Endodermal cell (in vitro differentiated cells): Measurements from ENCODE around the gene GDF9. TPM values are rescaled to one million over a fixed set of nuclear protein-coding genes. Genes with fewer than 3 reads are reported as not detected.
A peak's percentile ranks its signal among the peaks of the same experiment; 100 is the strongest.

ENCODE experiments used
- DNase-seq: peaks from one replicate; pipeline ENCODE4 v3.0.0-alpha.2; 2017
- H3K27ac ChIP-seq: 2 replicates; pipeline ENCODE4 v1.5.1; 2013; ENCODE audit warnings: mild to moderate bottlenecking, low read depth, low read length, moderate library complexity
- H3K27me3 ChIP-seq: 2 replicates; pipeline ENCODE4 v1.6.1; 2013; ENCODE audit warnings: mild to moderate bottlenecking, low read length, moderate library complexity; ENCODE audit not compliant: insufficient read depth, control insufficient read depth, poor library complexity, severe bottlenecking
- H3K36me3 ChIP-seq: 2 replicates; pipeline ENCODE4 v1.7.0; 2013; ENCODE audit warnings: mild to moderate bottlenecking, low read length, moderate library complexity; ENCODE audit not compliant: control insufficient read depth, insufficient read depth
- H3K4me1 ChIP-seq: one replicate; pipeline ENCODE4 v1.7.0; 2013; ENCODE audit warnings: low read length; ENCODE audit not compliant: control insufficient read depth, insufficient read depth
- H3K4me3 ChIP-seq: 2 replicates; pipeline ENCODE4 v1.5.1; 2013; ENCODE audit warnings: mild to moderate bottlenecking, low read length, moderate library complexity
- H3K9ac ChIP-seq: 2 replicates; pipeline ENCODE4 v1.6.1; 2013; ENCODE audit warnings: mild to moderate bottlenecking, low read length, moderate library complexity; ENCODE audit not compliant: poor library complexity, severe bottlenecking; ENCODE audit errors: extremely low read depth
- H3K9me3 ChIP-seq: 2 replicates; pipeline ENCODE4 v1.6.1; 2013; ENCODE audit warnings: mild to moderate bottlenecking, low read length, moderate library complexity; ENCODE audit not compliant: control insufficient read depth
- H3K27ac Mint-ChIP-seq: 2 replicates; pipeline ENCODE4 v1.8.0; 2020; ENCODE audit warnings: mixed read lengths
- H3K27me3 Mint-ChIP-seq: 2 replicates; pipeline ENCODE4 v1.8.0; 2021; ENCODE audit warnings: mild to moderate bottlenecking, mixed read lengths; ENCODE audit not compliant: insufficient read depth
- H3K36me3 Mint-ChIP-seq: 2 replicates; pipeline ENCODE4 v1.8.0; 2020; ENCODE audit warnings: low read depth, mixed read lengths
- H3K4me1 Mint-ChIP-seq: 2 replicates; pipeline ENCODE4 v1.8.0; 2020; ENCODE audit warnings: mixed read lengths
- H3K4me3 Mint-ChIP-seq: 2 replicates; pipeline ENCODE4 v1.8.0; 2020; ENCODE audit warnings: mild to moderate bottlenecking, moderate library complexity, mixed read lengths
- H3K9me3 Mint-ChIP-seq: 2 replicates; pipeline ENCODE4 v1.8.0; 2020; ENCODE audit warnings: mild to moderate bottlenecking, mixed read lengths
- WGBS, 2 experiments: methylation state at CpG; one replicate each; pipeline versions ENCODE4 v1.1.5 to v1.1.7; 2013; ENCODE audit warnings: missing lambda C conversion rate in 2 of 2, mixed read lengths in 1 of 2; ENCODE audit not compliant: insufficient coverage in 1 of 2, insufficient read length in 1 of 2; 5-methylcytosine and 5-hydroxymethylcytosine counted together
- total RNA-seq, 2 donors: library from RNA; stranded (reverse); fragmentation: NEBNext Ultra II Directional in 1 of 2; extraction: Animal tissue kit (Norgen Biotek cat#: 25700) in 1 of 2; gene quantifications; 2 replicates in 1 of 2; 3 replicates in 1 of 2; pipeline ENCODE4 v1.2.1, GENCODE V29; 2021
- TF ChIP-seq, protein P1 (sequence below): fragments of 200-600 bp; sonication (generic); conservative IDR thresholded peaks from 2 replicates; pipeline ENCODE4 v1.5.0; 2021; ENCODE audit warnings: antibody characterized with exemption, mild to moderate bottlenecking

Gene GDF9
- total RNA-seq, 2 donors from 2014 or later: 0.26 to 0.33 TPM

- TF ChIP-seq, protein P1, sequence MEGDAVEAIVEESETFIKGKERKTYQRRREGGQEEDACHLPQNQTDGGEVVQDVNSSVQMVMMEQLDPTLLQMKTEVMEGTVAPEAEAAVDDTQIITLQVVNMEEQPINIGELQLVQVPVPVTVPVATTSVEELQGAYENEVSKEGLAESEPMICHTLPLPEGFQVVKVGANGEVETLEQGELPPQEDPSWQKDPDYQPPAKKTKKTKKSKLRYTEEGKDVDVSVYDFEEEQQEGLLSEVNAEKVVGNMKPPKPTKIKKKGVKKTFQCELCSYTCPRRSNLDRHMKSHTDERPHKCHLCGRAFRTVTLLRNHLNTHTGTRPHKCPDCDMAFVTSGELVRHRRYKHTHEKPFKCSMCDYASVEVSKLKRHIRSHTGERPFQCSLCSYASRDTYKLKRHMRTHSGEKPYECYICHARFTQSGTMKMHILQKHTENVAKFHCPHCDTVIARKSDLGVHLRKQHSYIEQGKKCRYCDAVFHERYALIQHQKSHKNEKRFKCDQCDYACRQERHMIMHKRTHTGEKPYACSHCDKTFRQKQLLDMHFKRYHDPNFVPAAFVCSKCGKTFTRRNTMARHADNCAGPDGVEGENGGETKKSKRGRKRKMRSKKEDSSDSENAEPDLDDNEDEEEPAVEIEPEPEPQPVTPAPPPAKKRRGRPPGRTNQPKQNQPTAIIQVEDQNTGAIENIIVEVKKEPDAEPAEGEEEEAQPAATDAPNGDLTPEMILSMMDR: no peak
- Histone ChIP-seq H3K9me3 (no peaks in the 10 kb centered on the region), H3K4me1 (no peaks in the 10 kb centered on the region), H3K27ac (no peak within 1 kb of the TSS), H3K4me3 (peak within 1 kb of the TSS; percentile 36), H3K36me3 (no peaks in the 10 kb centered on the region), H3K27me3 (peaks cover 74% of the 10 kb centered on the region), H3K9ac (no peak within 1 kb of the TSS)
- Mint-ChIP-seq H3K36me3 (no peaks in the 10 kb centered on the region), H3K27ac (no peak within 1 kb of the TSS), H3K4me3 (peak within 1 kb of the TSS; percentile 51), H3K27me3 (peaks cover 80% of the 10 kb centered on the region), H3K9me3 (peaks cover 5% of the 10 kb centered on the region), H3K4me1 (peaks cover 2% of the 10 kb centered on the region)
- DNase-seq: peak; percentile 76
- 3 to 18% methylated on average over 6 to 68 of the region's 68 CpGs for WGBS, 2 experiments
These were observed 53.3 kb downstream of the GDF9 start, which contains the start of gene SOWAHA for GRCh38 chr5:132812781-132813598. SOWAHA (plus strand) TSS chr5:132813302; CDS start chr5:132813622, 320 bp downstream.

DNA sequence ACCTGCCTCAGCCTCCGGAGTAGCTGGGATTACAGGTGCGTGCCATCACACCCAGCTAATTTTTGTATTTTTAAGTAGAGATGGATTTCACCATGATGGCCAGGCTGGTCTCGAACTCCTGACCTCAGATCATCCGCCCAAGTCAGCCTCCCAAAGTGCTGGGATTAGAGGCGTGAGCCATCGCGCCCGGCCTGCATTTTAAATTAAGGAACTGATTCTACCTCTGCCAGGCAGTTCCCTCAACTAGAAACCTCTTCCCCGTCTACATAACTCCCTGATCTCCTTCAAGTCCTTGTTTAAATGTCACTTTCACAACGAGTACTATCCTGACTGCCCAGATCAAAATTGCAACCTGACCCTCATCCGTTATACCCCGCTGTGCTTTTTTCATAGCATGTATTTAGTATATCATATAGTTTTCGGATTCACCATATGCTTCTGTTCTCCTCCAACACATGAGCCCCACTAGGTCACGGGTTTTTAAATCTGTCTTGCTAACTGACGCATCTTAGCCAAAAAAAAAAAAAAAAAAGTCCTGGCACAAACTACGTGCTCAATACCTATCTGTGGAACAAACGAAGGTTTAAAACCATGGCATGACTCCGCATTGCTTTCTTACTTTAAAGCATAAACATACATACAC is 54.0 kb downstream of the GDF9 start:
- H3K4me1 Mint-ChIP-seq: peaks cover 6% of the 10 kb centered on the region
- no peak overlapping the region for H3K27ac Mint-ChIP-seq
- H3K36me3 Mint-ChIP-seq: no peaks in the 10 kb centered on the region
- TF ChIP-seq, protein P1: no peak
- 57 to 58% methylated on average over 15 to 17 of the region's 18 CpGs for WGBS, 2 experiments
- H3K27ac ChIP-seq: no peak overlapping the region
- peaks cover 5% of the 10 kb centered on the region for H3K9me3 Mint-ChIP-seq
- peaks cover 69% of the 10 kb centered on the region for H3K27me3 ChIP-seq
- H3K4me1 ChIP-seq: no peaks in the 10 kb centered on the region
- peaks cover 76% of the 10 kb centered on the region for H3K27me3 Mint-ChIP-seq
- H3K4me3 Mint-ChIP-seq: no peak overlapping the region
- H3K9ac ChIP-seq: no peak overlapping the region
- no peaks in the 10 kb centered on the region for H3K9me3 ChIP-seq
- no peaks in the 10 kb centered on the region for H3K36me3 ChIP-seq
- no peak overlapping the region for H3K4me3 ChIP-seq
- no peak for DNase-seq

Other genes with a start within 250 kb of the GDF9 start
- not detected for gene IL13, start 208.3 kb downstream of the GDF9 start, total RNA-seq
- not detected for gene IL4, start 192.5 kb downstream of the GDF9 start, total RNA-seq
- 10 to 100 TPM; 19.6 to 25.2 TPM for gene KIF3A, start 128.9 kb downstream of the GDF9 start, total RNA-seq
- gene CCNI2, start 119.0 kb downstream of the GDF9 start, total RNA-seq: 1 to 10 TPM; 1.2 to 1.3 TPM
- gene SEPTIN8, start 89.2 kb downstream of the GDF9 start, total RNA-seq: 10 to 100 TPM; 49.0 to 56.7 TPM
- gene SOWAHA, start 53.2 kb downstream of the GDF9 start, total RNA-seq: under 1 TPM in 1 of 2 donors, not detected in 1; 0.13 TPM
- 10 to 100 TPM in 1 of 2 donors, 1 to 10 TPM in 1; 6.6 to 14.4 TPM for gene SHROOM1, start 35.8 kb downstream of the GDF9 start, total RNA-seq
- 100 to 1,000 TPM; 261 to 286 TPM for gene UQCRQ, start 173 bp upstream of the GDF9 start, total RNA-seq
- gene LEAP2, start 7.2 kb upstream of the GDF9 start, total RNA-seq: under 1 TPM; 0.92 to 0.95 TPM
- 100 to 1,000 TPM; 107 to 108 TPM for gene AFF4, start 97.2 kb upstream of the GDF9 start, total RNA-seq
- gene ZCCHC10, start 160.1 kb upstream of the GDF9 start, total RNA-seq: 10 to 100 TPM; 35.1 to 36.6 TPM
- 100 to 1,000 TPM; 245 to 287 TPM for gene HSPA4, start 185.5 kb upstream of the GDF9 start, total RNA-seq